SK-N-SH treated with all-trans-retinoic acid at 6 μM for 48 hours (cell line): ENCODE data around the gene TACR2.

Experiments
- ATAC-seq: fragments of 200-7000 bp; cut with Tn5 transposase; 3 replicates; pipeline ENCODE4 v1.9.1; 2020; ENCODE audit warnings: mild to moderate bottlenecking, moderate library complexity
- CREB5 ChIP-seq: fragments of 250-450 bp; sonication (Bioruptor Pico); IDR thresholded peaks from 2 replicates; pipeline ENCODE4 v1.5.1; 2020; ENCODE audit warnings: low read depth, mild to moderate bottlenecking, moderate library complexity
- CSDC2 ChIP-seq: fragments of 250-450 bp; sonication (Bioruptor Pico); IDR thresholded peaks from 2 replicates; pipeline ENCODE4 v1.5.0; 2020; ENCODE audit warnings: mild to moderate bottlenecking, moderate library complexity
- CSRNP3 ChIP-seq: fragments of 250-450 bp; sonication (Bioruptor Pico); IDR thresholded peaks from 2 replicates; pipeline ENCODE4 v1.5.1; 2021; ENCODE audit warnings: mild to moderate bottlenecking, moderate library complexity
- ESRRG ChIP-seq: fragments of 250-450 bp; sonication (Bioruptor Pico); IDR thresholded peaks from 2 replicates; pipeline ENCODE4 v1.6.1; 2021; ENCODE audit warnings: mild to moderate bottlenecking
- GLIS3 ChIP-seq: fragments of 250-450 bp; sonication (Bioruptor Pico); IDR thresholded peaks from 2 replicates; pipeline ENCODE4 v1.5.0; 2020; ENCODE audit warnings: mild to moderate bottlenecking, moderate library complexity
- ISL1 ChIP-seq: fragments of 250-450 bp; sonication (Bioruptor Pico); IDR thresholded peaks from 2 replicates; pipeline ENCODE4 v2.1.2; 2022; ENCODE audit warnings: mild to moderate bottlenecking, moderate library complexity
- PPARA ChIP-seq: fragments of 250-450 bp; sonication (Bioruptor Pico); IDR thresholded peaks from 2 replicates; pipeline ENCODE4 v1.5.0; 2020; ENCODE audit warnings: mild to moderate bottlenecking, borderline replicate concordance
- RARB ChIP-seq: fragments of 250-450 bp; sonication (Bioruptor Pico); IDR thresholded peaks from 2 replicates; pipeline ENCODE4 v1.8.0; 2021; ENCODE audit warnings: mild to moderate bottlenecking, moderate library complexity
- SNAI2 ChIP-seq: fragments of 250-450 bp; sonication (Bioruptor Pico); IDR thresholded peaks from 2 replicates; pipeline ENCODE4 v1.5.0; 2020; ENCODE audit warnings: mild to moderate bottlenecking, moderate library complexity
- TCF4 ChIP-seq: fragments of 250-450 bp; sonication (Bioruptor Pico); IDR thresholded peaks from 2 replicates; pipeline ENCODE4 v1.8.0; 2021; ENCODE audit warnings: mild to moderate bottlenecking, moderate library complexity, borderline replicate concordance
- TOX ChIP-seq: fragments of 250-450 bp; sonication (Bioruptor Pico); IDR thresholded peaks from 2 replicates; pipeline ENCODE4 v1.8.0; 2021; ENCODE audit warnings: mild to moderate bottlenecking, moderate library complexity, borderline replicate concordance
- TSHZ2 ChIP-seq: fragments of 250-450 bp; sonication (Bioruptor Pico); IDR thresholded peaks from 2 replicates; pipeline ENCODE4 v1.5.0; 2020; ENCODE audit warnings: mild to moderate bottlenecking, moderate library complexity
- ZC3H10 ChIP-seq: fragments of 250-450 bp; sonication (Bioruptor Pico); IDR thresholded peaks from 2 replicates; pipeline ENCODE4 v1.5.1; 2021; ENCODE audit warnings: mild to moderate bottlenecking, moderate library complexity
- ZFP30 ChIP-seq: fragments of 450-650 bp; formaldehyde crosslinking; IDR thresholded peaks from 2 replicates; pipeline ENCODE4 v1.5.0; 2022; ENCODE audit warnings: mild to moderate bottlenecking, moderate library complexity
- ZNF565 ChIP-seq: fragments of 450-650 bp; formaldehyde crosslinking; conservative IDR thresholded peaks from 2 replicates; pipeline ENCODE4 v1.5.0; 2020; ENCODE audit warnings: low read depth, mild to moderate bottlenecking, moderate library complexity
- ZNF70 ChIP-seq: fragments of 450-650 bp; formaldehyde crosslinking; IDR thresholded peaks from 2 replicates; pipeline ENCODE4 v1.5.0; 2020; ENCODE audit warnings: mild to moderate bottlenecking, moderate library complexity

TACR2 gene

GRCh38 chr10:69461243-69462025 is 44.7 kb upstream of the TACR2 start (continued):
- TF ChIP-seq TSHZ2 (CRISPR knock-in tag) (no peak), RARB (no peak)

GRCh38 chr10:69460576-69461242 is 44.0 kb upstream of the TACR2 start:
- TF ChIP-seq RARB (no peak), ESRRG (CRISPR knock-in tag) (no peak), ZNF70 (no peak), ZFP30 (CRISPR knock-in tag) (no peak), ZNF565 (no peak), TOX (no peak), SNAI2 (CRISPR knock-in tag) (no peak), CREB5 (CRISPR knock-in tag) (no peak)
- TF ChIP-seq, all 23 proteins: peak for 0

GRCh38 chr10:69459893-69460575 is 43.3 kb upstream of the TACR2 start:
- no peak for TF ChIP-seq CSDC2 (CRISPR knock-in tag)

More at GRCh38 chr10:69460576-69461242, 44.0 kb upstream of the TACR2 start:
- ATAC-seq = no peak

GRCh38 chr10:69459101-69459790 is 42.5 kb upstream of the TACR2 start:
- ATAC-seq = no peak
- TF ChIP-seq TCF4 (CRISPR knock-in tag) = no peak
- TF ChIP-seq GLIS3 (CRISPR knock-in tag) = no peak
- TF ChIP-seq RARB = no peak
- no peak for TF ChIP-seq PPARA (CRISPR knock-in tag)
- no peak for TF ChIP-seq CSRNP3
- no peak for TF ChIP-seq ISL1 (CRISPR knock-in tag)
- TF ChIP-seq CSDC2 (CRISPR knock-in tag) = no peak
- no peak for TF ChIP-seq ZC3H10
- TF ChIP-seq TOX = no peak
- TF ChIP-seq TSHZ2 (CRISPR knock-in tag) = no peak
- TF ChIP-seq, all 23 proteins: peak for 0

More at GRCh38 chr10:69459893-69460575, 43.3 kb upstream of the TACR2 start:
- ATAC-seq = no peak
